Measurements from ENCODE around the gene ABHD3.
A peak's percentile ranks its signal among the peaks of the same experiment; 100 is the strongest.
"Not testable (repeated sequence)": the region's sequence is repeated elsewhere in the genome, so short reads cannot be mapped to it uniquely, and the experiment has no call there.

The ABHD3 gene

DNA sequence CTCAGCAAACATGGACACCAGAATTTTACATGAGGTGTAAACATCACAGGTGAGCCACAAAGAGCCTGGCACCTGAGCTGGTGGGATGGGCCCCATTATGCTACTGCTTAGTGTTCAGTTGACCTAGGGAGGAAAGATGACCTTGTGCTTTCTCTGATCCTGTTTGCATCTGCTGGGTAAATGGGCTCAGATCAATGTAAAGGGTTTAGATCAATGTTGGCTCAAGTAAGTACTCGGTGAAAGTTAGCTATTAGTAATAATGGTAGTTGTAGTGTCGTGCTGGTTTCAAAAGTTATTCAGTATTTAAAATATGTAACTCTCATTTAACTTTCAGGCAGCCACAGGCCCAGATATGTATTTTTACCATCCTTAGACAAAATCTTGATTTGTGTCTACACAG is 19.8 kb downstream of the ABHD3 start:
- H4K8ac ChIP-seq (ENCODE audit: low read depth, low read length) = no peak overlapping the region
- H3K4me3 ChIP-seq (ENCODE audit: low read length) = no peak overlapping the region
- H3K27ac ChIP-seq (ENCODE audit: low read depth, low read length) = no peak overlapping the region

DNA sequence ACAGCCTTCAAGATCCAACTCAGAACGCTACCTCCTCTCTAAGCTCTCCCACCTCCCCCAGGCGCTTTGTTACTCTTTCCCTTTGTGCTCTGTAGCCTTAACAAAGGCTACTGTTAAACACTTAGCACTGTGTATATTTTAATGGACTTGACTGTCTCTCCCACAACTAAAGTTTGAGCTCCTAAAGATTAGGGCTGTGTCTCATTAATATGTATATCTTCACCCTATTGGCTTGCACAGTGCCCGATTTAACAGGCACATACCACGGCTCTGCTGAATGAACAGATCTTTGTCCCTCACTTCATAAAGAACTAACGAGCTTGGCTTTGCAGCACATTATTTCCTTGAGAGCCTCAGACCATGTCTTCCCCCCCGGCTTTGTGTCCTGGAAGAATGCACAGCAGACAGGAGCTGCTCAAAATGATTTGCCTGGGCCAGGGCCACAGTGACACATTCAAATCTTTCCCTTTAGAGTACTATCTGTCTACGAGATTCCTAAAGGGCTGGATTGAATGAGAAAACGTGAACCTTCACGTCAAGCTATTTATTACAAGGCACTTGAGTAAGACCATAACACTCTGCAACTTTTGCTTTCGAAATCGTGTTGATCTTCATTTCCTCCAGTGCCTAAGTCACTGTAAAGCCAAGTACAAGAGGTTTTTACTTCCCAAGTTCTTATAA is 22.1 kb downstream of the ABHD3 start:
- H3K79me2 ChIP-seq (ENCODE audit: control insufficient read depth, insufficient read depth, low read length) = no peaks in the 10 kb centered on the region
- no peaks in the 10 kb centered on the region for H3K79me1 ChIP-seq (ENCODE audit: low read length)
- H3K9ac ChIP-seq (ENCODE audit: low read length) = no peak overlapping the region
- no peak for DNase-seq
- no peak overlapping the region for H3K23ac ChIP-seq (ENCODE audit: low read length)
- no peaks in the 10 kb centered on the region for H3K4me1 ChIP-seq (ENCODE audit: control insufficient read depth, low read depth, low read length)
- no peak overlapping the region for H2BK5ac ChIP-seq (ENCODE audit: low read length)
- H3K4me3 ChIP-seq (ENCODE audit: low read length) = no peak overlapping the region
- no peak overlapping the region for H3K18ac ChIP-seq (ENCODE audit: low read length)
- no peak overlapping the region for H3K4ac ChIP-seq (ENCODE audit: low read depth, low read length)
- H3K36me3 ChIP-seq (ENCODE audit: control insufficient read depth, insufficient read depth, low read length) = no peaks in the 10 kb centered on the region
- H3K4me2 ChIP-seq (ENCODE audit: low read length) = no peak overlapping the region
- no peak overlapping the region for H4K8ac ChIP-seq (ENCODE audit: low read depth, low read length)
- WGBS (ENCODE audit: extremely low coverage, insufficient coverage, low lambda C conversion rate) = no CpG with 5 or more reads among the region's 11 CpGs
- H3K56ac ChIP-seq (ENCODE audit: low read length) = no peak overlapping the region
- H3K27ac ChIP-seq (ENCODE audit: low read depth, low read length) = no peak overlapping the region
- H4K5ac ChIP-seq (ENCODE audit: low read length) = no peak overlapping the region
- no peak overlapping the region for H2BK15ac ChIP-seq (replicated peaks; ENCODE audit: low read depth)
- H3K27me3 ChIP-seq (ENCODE audit: insufficient read depth, low read length, poor library complexity) = no peaks in the 10 kb centered on the region
- no peak overlapping the region for H2AK5ac ChIP-seq (ENCODE audit: low read length)
- no peak overlapping the region for H2BK120ac ChIP-seq (ENCODE audit: low read depth, low read length)

More for the DNA sequence above, 19.8 kb downstream of the ABHD3 start:
- H2BK15ac ChIP-seq (replicated peaks; ENCODE audit: low read depth) = no peak overlapping the region
- no peak overlapping the region for H2AK5ac ChIP-seq (ENCODE audit: low read length)
- H4K5ac ChIP-seq (ENCODE audit: low read length) = no peak overlapping the region
- H3K79me2 ChIP-seq (ENCODE audit: control insufficient read depth, insufficient read depth, low read length) = no peaks in the 10 kb centered on the region
- H3K4me2 ChIP-seq (ENCODE audit: low read length) = no peak overlapping the region
- no peak overlapping the region for H3K56ac ChIP-seq (ENCODE audit: low read length)
- H3K4me1 ChIP-seq (ENCODE audit: control insufficient read depth, low read depth, low read length) = no peaks in the 10 kb centered on the region
- WGBS (ENCODE audit: extremely low coverage, insufficient coverage, low lambda C conversion rate) = no CpG with 5 or more reads among the region's 2 CpGs
- H3K9ac ChIP-seq (ENCODE audit: low read length) = no peak overlapping the region
- H3K18ac ChIP-seq (ENCODE audit: low read length) = no peak overlapping the region
- H3K36me3 ChIP-seq (ENCODE audit: control insufficient read depth, insufficient read depth, low read length) = no peaks in the 10 kb centered on the region
- H2BK120ac ChIP-seq (ENCODE audit: low read depth, low read length) = no peak overlapping the region
- no peak overlapping the region for H3K4ac ChIP-seq (ENCODE audit: low read depth, low read length)
- H3K23ac ChIP-seq (ENCODE audit: low read length) = no peak overlapping the region
- H3K27me3 ChIP-seq (ENCODE audit: insufficient read depth, low read length, poor library complexity) = no peaks in the 10 kb centered on the region
- no peaks in the 10 kb centered on the region for H3K79me1 ChIP-seq (ENCODE audit: low read length)
- H2BK5ac ChIP-seq (ENCODE audit: low read length) = no peak overlapping the region
- DNase-seq = no peak

DNA sequence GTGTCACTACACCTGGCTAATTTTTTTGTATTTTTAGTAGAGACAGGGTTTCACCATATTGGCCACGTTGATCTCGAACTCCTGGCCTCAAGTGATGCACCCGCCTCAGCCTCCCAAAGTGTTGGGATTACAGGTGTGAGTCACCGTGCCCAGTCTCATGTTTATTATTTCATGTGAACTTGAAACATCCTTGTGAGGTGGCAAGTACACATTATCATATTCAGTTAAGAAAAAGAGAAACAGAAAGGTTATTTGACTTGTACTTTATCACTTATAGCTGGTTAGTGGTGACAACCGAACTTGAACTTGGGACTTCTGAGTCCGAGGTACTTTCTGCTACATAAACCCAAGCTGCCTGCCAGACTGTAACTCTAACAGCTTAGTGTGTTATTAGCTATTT is 24.4 kb downstream of the ABHD3 start:
- Histone ChIP-seq H3K4ac (ENCODE audit: low read depth, low read length) (no peak overlapping the region), H3K79me1 (ENCODE audit: low read length) (no peaks in the 10 kb centered on the region), H2BK120ac (ENCODE audit: low read depth, low read length) (no peak overlapping the region), H3K27me3 (ENCODE audit: insufficient read depth, low read length, poor library complexity) (no peaks in the 10 kb centered on the region), H3K18ac (ENCODE audit: low read length) (no peak overlapping the region), H4K5ac (ENCODE audit: low read length) (no peak overlapping the region), H3K79me2 (ENCODE audit: control insufficient read depth, insufficient read depth, low read length) (no peaks in the 10 kb centered on the region), H3K27ac (ENCODE audit: low read depth, low read length) (no peak overlapping the region), H3K4me2 (ENCODE audit: low read length) (no peak overlapping the region), H3K4me1 (ENCODE audit: control insufficient read depth, low read depth, low read length) (no peaks in the 10 kb centered on the region), H2BK5ac (ENCODE audit: low read length) (no peak overlapping the region), H3K9ac (ENCODE audit: low read length) (no peak overlapping the region), H3K23ac (ENCODE audit: low read length) (no peak overlapping the region), H2BK15ac (replicated peaks; ENCODE audit: low read depth) (no peak overlapping the region), H3K36me3 (ENCODE audit: control insufficient read depth, insufficient read depth, low read length) (no peaks in the 10 kb centered on the region), H3K56ac (ENCODE audit: low read length) (no peak overlapping the region), H3K4me3 (ENCODE audit: low read length) (no peak overlapping the region), H2AK5ac (ENCODE audit: low read length) (no peak overlapping the region), H4K8ac (ENCODE audit: low read depth, low read length) (no peak overlapping the region)
- no peak for DNase-seq
- no CpG with 5 or more reads among the region's 6 CpGs for WGBS (ENCODE audit: extremely low coverage, insufficient coverage, low lambda C conversion rate)

DNA sequence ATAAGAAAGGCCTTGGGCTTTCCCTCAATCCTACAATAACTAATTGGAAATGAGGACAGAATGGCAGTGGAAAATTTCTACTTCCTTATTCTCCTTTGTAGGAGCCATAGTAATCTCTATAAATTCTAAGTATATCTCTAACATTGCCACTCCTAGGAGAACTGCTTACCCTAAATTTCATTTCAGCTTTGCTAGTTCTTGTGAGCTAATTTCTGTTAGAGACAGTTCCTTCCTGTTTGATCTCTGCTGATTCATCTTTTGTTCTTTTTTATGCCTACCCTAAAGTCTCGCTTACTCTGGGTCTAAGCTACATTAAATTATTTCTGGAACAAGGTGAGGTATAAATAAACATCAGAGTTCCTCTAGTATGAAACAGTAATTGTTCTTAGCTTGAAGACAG is 25.7 kb downstream of the ABHD3 start:
- Histone ChIP-seq H2BK120ac (ENCODE audit: low read depth, low read length) (no peak overlapping the region), H3K27ac (ENCODE audit: low read depth, low read length) (no peak overlapping the region), H3K79me1 (ENCODE audit: low read length) (no peaks in the 10 kb centered on the region), H3K79me2 (ENCODE audit: control insufficient read depth, insufficient read depth, low read length) (no peaks in the 10 kb centered on the region), H4K8ac (ENCODE audit: low read depth, low read length) (no peak overlapping the region), H3K56ac (ENCODE audit: low read length) (no peak overlapping the region), H2BK5ac (ENCODE audit: low read length) (no peak overlapping the region), H3K4ac (ENCODE audit: low read depth, low read length) (no peak overlapping the region), H3K4me2 (ENCODE audit: low read length) (no peak overlapping the region), H3K9ac (ENCODE audit: low read length) (no peak overlapping the region), H4K5ac (ENCODE audit: low read length) (no peak overlapping the region), H3K18ac (ENCODE audit: low read length) (no peak overlapping the region), H2BK15ac (replicated peaks; ENCODE audit: low read depth) (no peak overlapping the region), H3K23ac (ENCODE audit: low read length) (no peak overlapping the region), H3K27me3 (ENCODE audit: insufficient read depth, low read length, poor library complexity) (no peaks in the 10 kb centered on the region), H3K4me3 (ENCODE audit: low read length) (no peak overlapping the region), H3K36me3 (ENCODE audit: control insufficient read depth, insufficient read depth, low read length) (no peaks in the 10 kb centered on the region), H3K4me1 (ENCODE audit: control insufficient read depth, low read depth, low read length) (no peaks in the 10 kb centered on the region), H2AK5ac (ENCODE audit: low read length) (no peak overlapping the region)
- no peak for DNase-seq
- no CpG with 5 or more reads among the region's 1 CpG for WGBS (ENCODE audit: extremely low coverage, insufficient coverage, low lambda C conversion rate)

DNA sequence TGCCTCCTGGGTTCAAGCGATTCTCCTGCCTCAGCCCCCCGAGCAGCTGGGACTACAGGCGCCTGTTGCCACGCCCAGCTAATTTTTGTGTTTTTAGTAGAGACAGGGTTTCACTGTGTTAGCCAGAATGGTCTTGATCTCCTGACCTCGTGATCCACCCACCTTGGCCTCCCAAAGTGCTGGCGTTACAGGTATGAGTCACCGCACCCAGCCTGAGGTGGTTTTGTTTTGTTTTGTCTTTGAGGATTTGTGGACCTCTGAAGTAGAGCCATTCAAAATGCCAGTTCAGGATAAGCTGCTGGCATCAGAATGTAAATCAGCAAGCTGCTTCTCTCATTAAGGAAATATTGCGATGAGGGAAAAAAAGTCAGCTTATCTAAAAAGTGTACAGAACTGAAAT is 29.2 kb downstream of the ABHD3 start:
- H3K27ac ChIP-seq (ENCODE audit: low read depth, low read length) = not testable (repeated sequence)
- peak; percentile 26 for DNase-seq

More for the DNA sequence above, 29.2 kb downstream of the ABHD3 start:
- H3K9ac ChIP-seq (ENCODE audit: low read length); H3K4me2 ChIP-seq (ENCODE audit: low read length); H2BK5ac ChIP-seq (ENCODE audit: low read length); H2BK15ac ChIP-seq (replicated peaks; ENCODE audit: low read depth); H4K5ac ChIP-seq (ENCODE audit: low read length); H4K8ac ChIP-seq (ENCODE audit: low read depth, low read length); H3K4ac ChIP-seq (ENCODE audit: low read depth, low read length); H3K4me1 ChIP-seq (ENCODE audit: control insufficient read depth, low read depth, low read length); H3K23ac ChIP-seq (ENCODE audit: low read length); H3K27me3 ChIP-seq (ENCODE audit: insufficient read depth, low read length, poor library complexity); H3K79me1 ChIP-seq (ENCODE audit: low read length); H3K56ac ChIP-seq (ENCODE audit: low read length); H2AK5ac ChIP-seq (ENCODE audit: low read length); H3K36me3 ChIP-seq (ENCODE audit: control insufficient read depth, insufficient read depth, low read length); H3K18ac ChIP-seq (ENCODE audit: low read length); H3K4me3 ChIP-seq (ENCODE audit: low read length); H2BK120ac ChIP-seq (ENCODE audit: low read depth, low read length); H3K79me2 ChIP-seq (ENCODE audit: control insufficient read depth, insufficient read depth, low read length): not testable (repeated sequence)
- WGBS (ENCODE audit: extremely low coverage, insufficient coverage, low lambda C conversion rate) = no CpG with 5 or more reads among the region's 8 CpGs

Data from mesendoderm (in vitro differentiated cells).